Body of pancreas (tissue), 4 donors: ENCODE results near the gene C3orf33.
A peak's percentile ranks its signal among the peaks of the same experiment; 100 is the strongest.

Experiments
- POLR2A ChIP-seq, 3 donors: fragments of 450-650 bp; IDR thresholded peaks; one replicate each; pipeline ENCODE4 v1.6.1; 2016; ENCODE audit warnings: antibody characterized with exemption in 3 of 3, mild to moderate bottlenecking in 2 of 3
- TF ChIP-seq, protein P1 (sequence below), 7 experiments: fragments of 450-650 bp in 4 of 7; fragments of 200-600 bp in 3 of 7; sonication (generic) in 3 of 7; IDR thresholded peaks; one replicate each; pipeline ENCODE4 v1.5.1; 2016 to 2019; ENCODE audit warnings: antibody characterized with exemption in 7 of 7

DNA sequence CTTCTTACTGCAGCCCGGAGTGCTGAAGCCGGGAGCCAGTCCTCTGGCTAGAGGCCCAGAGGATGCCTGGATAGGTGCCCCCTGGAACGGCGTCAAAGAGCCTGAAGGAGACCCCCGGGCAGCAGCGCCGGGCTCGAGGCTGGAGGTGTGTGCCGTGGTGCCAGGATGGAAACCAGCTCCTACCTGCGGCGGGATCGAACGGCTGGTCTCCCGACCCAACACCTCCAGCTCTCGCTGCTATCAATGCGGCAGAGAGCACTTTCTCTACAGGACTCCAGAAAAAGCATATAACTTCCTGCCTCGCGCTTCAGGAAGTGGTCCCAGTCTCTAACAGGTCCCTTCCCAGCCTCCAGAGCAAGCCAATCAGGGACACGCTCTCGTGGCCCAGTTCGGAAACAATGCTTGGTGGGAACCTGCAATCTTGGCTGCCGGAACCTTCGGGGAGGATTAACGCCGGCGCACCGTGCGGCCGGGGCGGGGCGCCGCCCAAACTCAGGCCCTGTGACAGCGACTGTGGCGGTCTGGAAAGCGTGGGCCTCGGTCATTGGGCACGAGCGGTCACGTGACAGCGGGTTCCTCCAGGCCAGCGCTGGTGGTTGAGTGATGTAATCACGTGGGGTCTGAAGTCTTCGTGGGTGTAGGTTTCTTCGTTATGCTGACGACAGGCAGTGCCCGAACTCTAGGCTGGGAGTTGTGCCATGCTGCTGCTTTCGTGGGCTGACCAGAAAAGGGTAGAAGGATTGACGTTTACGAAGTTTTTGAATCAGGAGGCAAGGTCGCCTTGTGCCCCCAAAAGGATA lies 48.3 kb upstream of the C3orf33 start, which contains the start of gene SLC33A1:
- TF ChIP-seq, protein P1, sequence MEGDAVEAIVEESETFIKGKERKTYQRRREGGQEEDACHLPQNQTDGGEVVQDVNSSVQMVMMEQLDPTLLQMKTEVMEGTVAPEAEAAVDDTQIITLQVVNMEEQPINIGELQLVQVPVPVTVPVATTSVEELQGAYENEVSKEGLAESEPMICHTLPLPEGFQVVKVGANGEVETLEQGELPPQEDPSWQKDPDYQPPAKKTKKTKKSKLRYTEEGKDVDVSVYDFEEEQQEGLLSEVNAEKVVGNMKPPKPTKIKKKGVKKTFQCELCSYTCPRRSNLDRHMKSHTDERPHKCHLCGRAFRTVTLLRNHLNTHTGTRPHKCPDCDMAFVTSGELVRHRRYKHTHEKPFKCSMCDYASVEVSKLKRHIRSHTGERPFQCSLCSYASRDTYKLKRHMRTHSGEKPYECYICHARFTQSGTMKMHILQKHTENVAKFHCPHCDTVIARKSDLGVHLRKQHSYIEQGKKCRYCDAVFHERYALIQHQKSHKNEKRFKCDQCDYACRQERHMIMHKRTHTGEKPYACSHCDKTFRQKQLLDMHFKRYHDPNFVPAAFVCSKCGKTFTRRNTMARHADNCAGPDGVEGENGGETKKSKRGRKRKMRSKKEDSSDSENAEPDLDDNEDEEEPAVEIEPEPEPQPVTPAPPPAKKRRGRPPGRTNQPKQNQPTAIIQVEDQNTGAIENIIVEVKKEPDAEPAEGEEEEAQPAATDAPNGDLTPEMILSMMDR (IDR thresholded peaks at IDR 0.05): peak in 2 of 7 experiments; percentile 1 to 23
- peak; percentile 91 to 98 (median 98) for TF ChIP-seq POLR2A (IDR thresholded peaks at IDR 0.05)
